Stimulated activated CD8-positive, alpha-beta memory T cell treated with anti-CD3 and anti-CD28 coated beads, Interleukin-15, amount 100 ng/mL, for 24 hours (primary cell): Measurements from ENCODE around the gene ZNF710.
"Not testable (repeated sequence)": the region's sequence is repeated elsewhere in the genome, so short reads cannot be mapped to it uniquely, and the experiment has no call there.

Experiments
- DNase-seq: peaks from one replicate; pipeline ENCODE4 v3.0.0-alpha.2; 2020; ENCODE audit warnings: low read depth

Gene ZNF710

GRCh38 chr15:90062023-90062442 is 60.9 kb downstream of the ZNF710 start:
- DNase-seq, result no peak

- no peak for DNase-seq
These were observed 61.4 kb downstream of the ZNF710 start for GRCh38 chr15:90062462-90062932.

GRCh38 chr15:90062973-90063769 is 62.0 kb downstream of the ZNF710 start:
- no peak for DNase-seq

- no peak for DNase-seq
These were observed 62.7 kb downstream of the ZNF710 start for GRCh38 chr15:90063770-90064247.

DNA sequence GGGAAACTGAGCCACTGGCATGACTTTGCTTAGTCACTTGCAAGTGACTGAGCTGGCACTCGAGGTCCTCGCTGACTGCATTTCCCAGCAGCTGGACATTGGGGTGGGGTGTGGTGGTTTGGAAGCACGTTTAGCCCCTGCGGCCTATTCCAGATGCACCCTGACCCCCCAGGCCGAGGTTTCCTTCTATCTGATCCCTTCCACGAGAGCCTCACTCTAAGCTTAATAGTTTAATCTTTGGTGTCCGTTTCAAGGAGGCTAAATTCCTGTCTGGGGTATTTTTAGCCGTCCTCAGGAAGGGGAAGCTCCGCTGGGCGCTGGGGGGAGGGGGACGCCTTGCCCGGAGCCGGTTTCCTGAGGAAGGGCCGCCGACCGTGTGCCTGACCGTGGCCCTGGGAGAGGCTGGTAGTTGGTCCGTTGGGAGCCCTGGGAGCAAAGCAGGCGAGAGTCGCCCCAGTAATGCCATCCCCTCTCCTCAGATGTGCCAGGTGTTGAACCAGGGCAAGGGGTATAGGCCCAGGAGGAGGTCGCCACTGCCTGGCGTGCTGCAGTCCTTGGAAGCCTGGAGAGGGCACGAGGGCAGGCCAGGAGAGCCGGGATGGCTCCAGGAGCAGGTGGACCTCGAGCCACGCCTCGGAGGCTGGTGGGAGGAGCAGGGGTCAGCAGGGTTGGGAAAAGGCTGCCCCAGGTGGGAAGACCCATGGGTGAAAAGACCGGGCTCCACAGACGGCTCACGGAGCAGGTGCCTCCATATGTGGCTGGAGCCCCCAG is 64.0 kb downstream of the ZNF710 start:
- no peak for DNase-seq

- no peak for DNase-seq
These were observed 64.5 kb downstream of the ZNF710 start for GRCh38 chr15:90065682-90066049.

- DNase-seq, result no peak
These were observed 66.2 kb downstream of the ZNF710 start for GRCh38 chr15:90067181-90067952.

- DNase-seq, result no peak
These were observed 67.0 kb downstream of the ZNF710 start for GRCh38 chr15:90067953-90068606.

GRCh38 chr15:90070623-90071022 is 69.5 kb downstream of the ZNF710 start:
- DNase-seq, result not testable (repeated sequence)

- no peak for DNase-seq
These were observed 70.2 kb downstream of the ZNF710 start for GRCh38 chr15:90071220-90071807.

DNA sequence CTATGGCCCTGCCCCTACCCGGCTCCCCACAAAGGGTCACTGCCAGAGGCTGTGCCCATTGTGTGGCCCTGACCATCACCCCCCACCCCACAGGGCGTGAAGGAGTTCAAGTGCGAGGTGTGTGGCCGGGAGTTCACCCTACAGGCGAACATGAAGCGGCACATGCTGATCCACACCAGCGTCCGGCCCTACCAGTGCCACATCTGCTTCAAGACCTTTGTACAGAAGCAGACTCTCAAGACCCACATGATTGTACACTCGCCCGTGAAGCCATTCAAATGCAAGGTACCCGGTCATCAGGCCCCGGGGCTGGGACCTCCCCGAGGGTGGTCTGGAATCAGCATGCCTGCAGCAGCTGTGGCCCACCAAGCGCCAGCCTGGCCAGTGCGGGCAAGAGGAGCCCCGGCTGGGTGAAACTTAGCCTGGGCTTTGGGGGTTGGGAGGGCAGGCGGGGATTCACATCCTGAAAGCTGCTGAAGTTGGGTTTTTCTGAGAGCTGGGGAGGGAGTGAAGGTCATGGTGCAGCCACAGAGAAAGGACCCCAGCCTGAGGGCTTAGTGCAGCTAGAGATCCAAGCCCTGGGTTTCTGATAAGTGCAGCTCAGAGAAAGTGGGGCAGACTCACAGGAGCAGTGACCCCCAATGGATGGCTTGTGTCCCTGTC is 72.0 kb downstream of the ZNF710 start:
- DNase-seq, result no peak

- no peak for DNase-seq
These were observed 72.9 kb downstream of the ZNF710 start for GRCh38 chr15:90074023-90074422.

- DNase-seq, result no peak
These were observed 73.8 kb downstream of the ZNF710 start for GRCh38 chr15:90074916-90075315.

- no peak for DNase-seq
These were observed 74.5 kb downstream of the ZNF710 start for GRCh38 chr15:90075420-90076289.

- no peak for DNase-seq
These were observed 75.6 kb downstream of the ZNF710 start for GRCh38 chr15:90076716-90077115.

- no peak for DNase-seq
These were observed 77.8 kb downstream of the ZNF710 start for GRCh38 chr15:90078965-90079364.

DNA sequence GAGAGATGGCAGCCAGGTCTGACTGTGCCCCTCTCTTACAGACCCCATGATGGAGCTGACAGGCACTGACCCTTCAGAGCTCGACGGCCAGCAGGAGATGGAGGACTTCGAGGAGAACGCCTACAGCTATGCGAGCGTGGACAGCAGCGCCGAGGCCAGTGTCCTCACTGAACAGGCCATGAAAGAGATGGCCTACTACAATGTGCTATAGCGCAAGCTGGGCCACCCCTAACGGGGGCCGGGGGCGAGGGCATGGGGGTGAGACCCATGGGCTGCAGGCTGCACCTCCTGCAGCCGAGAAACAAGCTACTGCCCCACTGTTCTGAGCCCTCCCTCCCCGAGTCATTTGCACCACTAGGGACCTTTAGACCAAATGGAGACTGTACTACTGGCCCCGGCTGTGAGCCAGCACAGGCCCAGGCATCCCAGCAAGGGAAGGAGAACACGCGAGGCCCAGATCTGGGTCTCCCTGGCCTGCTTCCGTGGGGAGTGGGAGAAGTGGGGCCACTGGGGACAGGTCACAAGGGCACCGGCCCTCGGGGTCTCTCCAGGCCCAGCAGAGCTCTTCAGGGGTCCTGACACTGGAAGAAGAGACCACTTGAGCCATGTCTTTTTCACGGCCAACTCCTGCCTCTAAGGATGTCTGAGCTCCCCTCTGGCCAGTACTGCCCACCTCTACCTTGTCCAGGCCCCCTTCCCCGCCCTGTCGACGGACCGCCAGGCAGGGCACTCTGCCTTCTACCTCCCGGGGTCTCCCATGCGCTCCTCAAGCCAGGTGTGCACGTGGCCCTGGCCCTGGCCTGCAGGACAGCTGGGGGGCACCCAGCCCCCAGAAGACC is 78.7 kb downstream of the ZNF710 start:
- DNase-seq, result no peak

- no peak for DNase-seq
These were observed 79.3 kb downstream of the ZNF710 start for GRCh38 chr15:90080458-90080755.

GRCh38 chr15:90080818-90081393 is 79.8 kb downstream of the ZNF710 start:
- DNase-seq, result no peak
